Lower leg skin (tissue), 4 donors: Measurements from ENCODE around the gene FSTL1. TPM values are rescaled to one million over a fixed set of nuclear protein-coding genes. Genes with fewer than 3 reads are reported as not detected.
A peak's percentile ranks its signal among the peaks of the same experiment; 100 is the strongest.

Experiments used
- DNase-seq, 2 donors: peaks; one replicate each; pipeline ENCODE4 v3.0.0-alpha.2; 2019; ENCODE audit warnings: low spot score in 2 of 2
- H3K4me3 ChIP-seq: fragments of 200-600 bp; sonication (generic); 2 replicates; pipeline ENCODE4 v1.5.1; 2017; ENCODE audit warnings: mild to moderate bottlenecking, low read depth; ENCODE audit not compliant: poor library complexity, severe bottlenecking
- POLR2A ChIP-seq, 2 donors: fragments of 450-650 bp; IDR thresholded peaks; one replicate each; pipeline ENCODE4 v1.6.1; 2016 to 2017; ENCODE audit warnings: antibody characterized with exemption in 2 of 2, mild to moderate bottlenecking in 1 of 2, moderate library complexity in 1 of 2
- WGBS, 2 donors: methylation state at CpG; one replicate each; pipeline ENCODE4 v1.1.5; 2018; 5-methylcytosine and 5-hydroxymethylcytosine counted together
- intact Hi-C: fragments of 100-400 bp; cut with DNase I; formaldehyde crosslinking; loops from one replicate; pipeline ENCODE4 v1.15.0; 2023; ENCODE audit warnings: low total_unique reads
- total RNA-seq, 4 donors: library from RNA; depleted of rRNA; stranded (reverse); fragments of >200 nt; gene quantifications; one replicate each; pipeline ENCODE4 v1.1.0, GENCODE V29; 2016
- TF ChIP-seq, protein P1 (sequence below), 3 donors: fragments of 450-650 bp; IDR thresholded peaks; one replicate each; pipeline ENCODE4 v1.5.1; 2016; ENCODE audit warnings: antibody characterized with exemption in 3 of 3, mild to moderate bottlenecking in 3 of 3, moderate library complexity in 2 of 3

The FSTL1 gene
- total RNA-seq, 4 donors from 2014 or later = 52.8 to 207 (median 104) TPM

DNA sequence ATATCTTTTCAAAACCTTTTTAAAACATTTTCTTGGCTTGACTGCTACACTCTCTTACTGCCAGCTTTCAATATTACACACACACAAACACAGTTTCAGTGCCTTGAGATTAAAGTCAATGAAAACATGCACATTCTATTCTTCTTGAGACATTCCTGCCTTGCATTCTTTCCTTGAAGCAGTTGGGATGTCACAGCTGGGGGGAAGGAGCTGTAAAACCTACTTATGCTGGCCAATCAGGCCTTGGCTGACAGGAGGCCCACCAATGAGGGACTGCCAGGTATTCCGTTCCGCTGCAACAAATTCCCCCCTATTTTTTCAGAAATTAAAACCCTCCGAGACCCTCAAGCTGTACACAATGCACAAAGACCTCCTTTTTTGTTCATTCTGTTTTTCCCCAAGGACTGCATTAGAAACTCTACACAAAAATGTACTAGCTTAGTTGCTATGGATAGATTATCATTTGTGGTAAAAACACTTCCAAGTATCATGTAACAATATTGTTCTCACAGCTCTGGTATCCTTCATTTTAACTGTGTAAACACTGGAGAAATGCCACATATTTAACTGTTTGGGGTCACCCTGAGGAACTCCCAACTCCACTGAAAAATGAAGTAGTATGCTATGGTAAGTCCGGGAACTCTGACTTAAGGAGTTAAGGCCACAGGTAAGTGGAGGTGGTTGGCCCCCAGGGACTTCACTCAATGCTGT lies 18.5 kb downstream of the FSTL1 start:
- no peak overlapping the region for H3K4me3 ChIP-seq
- DNase-seq = peak in 1 of 2 donors; percentile 42
- 78 to 85% methylated on average over 4 of the region's 4 CpGs for WGBS, 2 donors
- intact Hi-C loops = no loop called here
- TF ChIP-seq POLR2A (IDR thresholded peaks at IDR 0.05) = no peak
- TF ChIP-seq, protein P1, sequence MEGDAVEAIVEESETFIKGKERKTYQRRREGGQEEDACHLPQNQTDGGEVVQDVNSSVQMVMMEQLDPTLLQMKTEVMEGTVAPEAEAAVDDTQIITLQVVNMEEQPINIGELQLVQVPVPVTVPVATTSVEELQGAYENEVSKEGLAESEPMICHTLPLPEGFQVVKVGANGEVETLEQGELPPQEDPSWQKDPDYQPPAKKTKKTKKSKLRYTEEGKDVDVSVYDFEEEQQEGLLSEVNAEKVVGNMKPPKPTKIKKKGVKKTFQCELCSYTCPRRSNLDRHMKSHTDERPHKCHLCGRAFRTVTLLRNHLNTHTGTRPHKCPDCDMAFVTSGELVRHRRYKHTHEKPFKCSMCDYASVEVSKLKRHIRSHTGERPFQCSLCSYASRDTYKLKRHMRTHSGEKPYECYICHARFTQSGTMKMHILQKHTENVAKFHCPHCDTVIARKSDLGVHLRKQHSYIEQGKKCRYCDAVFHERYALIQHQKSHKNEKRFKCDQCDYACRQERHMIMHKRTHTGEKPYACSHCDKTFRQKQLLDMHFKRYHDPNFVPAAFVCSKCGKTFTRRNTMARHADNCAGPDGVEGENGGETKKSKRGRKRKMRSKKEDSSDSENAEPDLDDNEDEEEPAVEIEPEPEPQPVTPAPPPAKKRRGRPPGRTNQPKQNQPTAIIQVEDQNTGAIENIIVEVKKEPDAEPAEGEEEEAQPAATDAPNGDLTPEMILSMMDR (IDR thresholded peaks at IDR 0.05) = no peak

DNA sequence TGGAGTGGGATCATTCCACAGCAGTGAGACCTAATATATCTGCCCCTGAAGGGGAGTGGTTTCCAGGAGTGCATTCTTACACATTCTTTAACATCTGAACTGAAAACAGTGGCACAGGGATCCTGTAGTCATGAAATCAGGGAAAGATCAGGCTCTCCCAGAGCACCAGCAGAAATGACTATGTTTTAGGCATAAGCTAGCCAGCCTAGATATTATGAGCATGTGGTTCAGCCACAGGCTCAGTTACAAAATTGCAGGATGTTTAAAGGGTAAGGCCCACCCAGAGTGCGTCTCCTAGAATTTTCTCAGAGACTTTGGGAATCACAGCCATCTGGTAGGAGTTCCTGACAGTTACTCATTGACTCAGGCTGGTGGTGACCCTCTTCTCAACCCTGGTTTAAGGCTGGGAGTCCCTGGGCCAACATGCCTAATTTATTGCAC lies 20.9 kb downstream of the FSTL1 start:
- 69 to 73% methylated on average over 1 of the region's 1 CpG for WGBS, 2 donors
- TF ChIP-seq POLR2A (IDR thresholded peaks at IDR 0.05) = no peak
- TF ChIP-seq, protein P1 (IDR thresholded peaks at IDR 0.05) = no peak
- intact Hi-C loops = no loop called here
- no peak for DNase-seq
- H3K4me3 ChIP-seq = no peak overlapping the region

DNA sequence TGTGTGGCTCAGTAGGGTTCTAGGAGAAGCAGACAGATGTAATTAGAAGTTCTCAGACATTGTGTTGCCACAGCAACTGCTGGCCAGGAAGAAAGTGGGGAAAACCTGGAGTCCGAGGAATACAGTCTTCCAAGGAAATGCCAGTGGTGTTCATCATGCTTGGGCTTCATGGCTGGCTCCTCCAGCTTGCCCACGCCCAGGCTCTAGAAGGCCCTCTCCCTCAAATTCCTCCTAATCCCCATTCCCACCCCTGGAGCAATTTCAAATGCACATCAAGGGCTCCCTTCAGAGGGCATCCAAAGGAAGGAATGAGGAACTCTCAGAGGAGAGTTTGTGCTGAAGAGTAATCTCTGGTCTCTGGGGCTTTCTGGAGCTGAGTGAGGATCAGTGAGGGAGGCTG lies 21.9 kb downstream of the FSTL1 start:
- H3K4me3 ChIP-seq = no peak overlapping the region
- TF ChIP-seq, protein P1 (IDR thresholded peaks at IDR 0.05) = no peak
- TF ChIP-seq POLR2A (IDR thresholded peaks at IDR 0.05) = no peak
- intact Hi-C loops = no loop called here
- no peak for DNase-seq
- 70 to 76% methylated on average over 2 of the region's 2 CpGs for WGBS, 2 donors

DNA sequence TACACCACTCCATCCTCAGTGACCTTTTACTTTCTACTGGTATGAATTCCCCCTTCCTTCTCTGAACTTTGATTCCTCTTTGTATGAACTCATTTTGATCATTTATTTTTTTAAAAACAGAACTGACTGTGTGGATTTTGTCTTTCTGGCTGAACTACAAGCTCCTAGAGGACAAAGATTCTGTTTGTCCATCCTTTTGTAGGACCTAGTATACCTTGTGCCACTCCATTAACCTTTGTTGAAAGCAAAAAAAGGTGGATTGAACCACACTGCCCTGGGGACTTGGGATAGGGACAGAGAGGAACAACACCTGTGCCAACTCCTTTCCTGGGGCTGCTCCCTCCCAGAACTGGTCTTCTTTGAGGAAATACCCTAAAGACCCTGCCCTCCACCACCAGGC lies 23.6 kb downstream of the FSTL1 start:
- no peak overlapping the region for H3K4me3 ChIP-seq
- intact Hi-C loops = no loop called here
- peak in 1 of 2 donors; percentile 10 for DNase-seq
- no peak for TF ChIP-seq POLR2A (IDR thresholded peaks at IDR 0.05)

DNA sequence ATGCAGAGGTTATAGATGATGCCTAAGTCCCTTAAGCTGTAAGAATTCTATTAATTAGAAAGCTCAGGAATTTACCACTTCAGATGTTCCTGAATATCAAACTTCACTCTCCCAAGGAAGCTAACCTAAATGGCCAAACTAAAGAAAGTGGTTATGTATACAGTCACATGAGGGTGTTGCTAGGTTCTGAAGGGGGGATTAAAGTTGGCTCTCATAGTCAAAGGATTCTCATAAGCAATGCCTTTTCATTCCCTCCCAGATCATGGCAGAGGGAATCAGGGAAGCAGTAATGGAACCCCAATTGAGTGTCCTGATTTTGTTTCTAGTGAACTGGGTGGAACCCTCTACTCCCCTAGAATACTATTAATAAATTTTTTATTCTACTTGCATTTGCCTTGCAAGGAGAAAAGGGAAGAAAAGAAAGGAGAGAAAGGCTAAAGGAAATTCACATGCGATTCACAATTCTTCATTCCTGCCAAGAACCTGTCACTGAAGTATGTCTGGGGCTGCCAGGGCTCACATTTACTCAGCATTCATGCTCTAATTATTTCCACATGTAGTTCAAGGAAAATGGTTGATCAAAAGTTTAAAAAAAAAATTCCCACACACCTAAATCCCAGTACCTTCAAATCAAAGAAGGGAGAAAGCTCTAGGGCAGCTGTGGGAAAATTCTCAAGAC lies 25.1 kb downstream of the FSTL1 start:
- 11 to 19% methylated on average over 1 of the region's 1 CpG for WGBS, 2 donors
- intact Hi-C loops = no loop called here

More for the DNA sequence above, 25.1 kb downstream of the FSTL1 start:
- no peak overlapping the region for H3K4me3 ChIP-seq
- no peak for TF ChIP-seq POLR2A (IDR thresholded peaks at IDR 0.05)
- TF ChIP-seq, protein P1 (IDR thresholded peaks at IDR 0.05) = no peak
- peak in 1 of 2 donors; percentile 52 for DNase-seq
